Neural progenitor cell (in vitro differentiated cells): ENCODE data around the gene CAMK2D. TPM values are rescaled to one million over a fixed set of nuclear protein-coding genes. Genes with fewer than 3 reads are reported as not detected.

Source experiments
- DNase-seq: peaks from one replicate; pipeline ENCODE4 v3.0.0-alpha.2; 2016; ENCODE audit warnings: low spot score
- H2AFZ ChIP-seq: fragments of 200-600 bp; sonication (generic); replicated peaks from 2 replicates; pipeline ENCODE4 v1.6.1; 2016; ENCODE audit warnings: antibody characterized with exemption
- H3F3A ChIP-seq: fragments of 200-600 bp; sonication (generic); 2 replicates; pipeline ENCODE4 v1.6.1; 2016; ENCODE audit warnings: antibody characterized with exemption, low read depth
- H3K27ac ChIP-seq: fragments of 200-600 bp; sonication (generic); 2 replicates; pipeline ENCODE4 v1.5.1; 2016; ENCODE audit warnings: mild to moderate bottlenecking
- H3K27me3 ChIP-seq: fragments of 200-600 bp; sonication (generic); 2 replicates; pipeline ENCODE4 v1.6.1; 2016; ENCODE audit warnings: mild to moderate bottlenecking, moderate library complexity
- H3K36me3 ChIP-seq: fragments of 200-600 bp; sonication (generic); 2 replicates; pipeline ENCODE4 v1.5.1; 2016
- H3K4me1 ChIP-seq: fragments of 200-600 bp; sonication (generic); 2 replicates; pipeline ENCODE4 v1.6.1; 2016; ENCODE audit warnings: mixed run types
- H3K4me2 ChIP-seq: fragments of 200-600 bp; sonication (generic); 2 replicates; pipeline ENCODE4 v1.6.1; 2016
- H3K4me3 ChIP-seq: fragments of 200-600 bp; sonication (generic); 2 replicates; pipeline ENCODE4 v1.5.1; 2016
- H3K79me2 ChIP-seq: fragments of 200-600 bp; sonication (generic); 2 replicates; pipeline ENCODE4 v1.6.1; 2016; ENCODE audit warnings: low read depth
- H3K9ac ChIP-seq: fragments of 200-600 bp; sonication (generic); 2 replicates; pipeline ENCODE4 v1.6.1; 2016
- H3K9me3 ChIP-seq: fragments of 200-600 bp; sonication (generic); 2 replicates; pipeline ENCODE4 v1.5.1; 2016; ENCODE audit warnings: low read depth
- H4K20me1 ChIP-seq: fragments of 200-600 bp; sonication (generic); 2 replicates; pipeline ENCODE4 v1.6.1; 2016; ENCODE audit warnings: low read depth
- H3K27ac Mint-ChIP-seq: 3 replicates; pipeline ENCODE4 v1.8.0; 2021; ENCODE audit warnings: mixed read lengths
- H3K27me3 Mint-ChIP-seq: 2 replicates; pipeline ENCODE4 v1.8.0; 2022; ENCODE audit warnings: low read depth, mild to moderate bottlenecking, inconsistent platforms, moderate library complexity, mixed read lengths; ENCODE audit not compliant: insufficient read depth
- H3K36me3 Mint-ChIP-seq: 3 replicates; pipeline ENCODE4 v1.8.0; 2021; ENCODE audit warnings: mixed read lengths
- H3K4me1 Mint-ChIP-seq: 3 replicates; pipeline ENCODE4 v1.8.0; 2021; ENCODE audit warnings: mixed read lengths
- H3K4me3 Mint-ChIP-seq: 3 replicates; pipeline ENCODE4 v1.8.0; 2021; ENCODE audit warnings: mild to moderate bottlenecking, moderate library complexity, mixed read lengths
- H3K9me3 Mint-ChIP-seq: 3 replicates; pipeline ENCODE4 v1.8.0; 2020; ENCODE audit warnings: mixed read lengths
- CTCF ChIP-seq: fragments of 200-600 bp; sonication (generic); IDR thresholded peaks from 2 replicates; pipeline ENCODE4 v1.5.1; 2017; ENCODE audit warnings: antibody characterized with exemption, mild to moderate bottlenecking
- EZH2 ChIP-seq: fragments of 200-600 bp; sonication (generic); IDR thresholded peaks from 2 replicates; pipeline ENCODE4 v1.6.1; 2017; ENCODE audit warnings: antibody characterized with exemption, mild to moderate bottlenecking, moderate library complexity
- EZH2phosphoT487 ChIP-seq: fragments of 200-600 bp; sonication (generic); IDR thresholded peaks from 2 replicates; pipeline ENCODE4 v1.6.1; 2017; ENCODE audit warnings: antibody characterized with exemption
- total RNA-seq: library from RNA; depleted of rRNA; stranded (reverse); fragments of >200 nt; gene quantifications from 2 replicates; pipeline ENCODE4 v1.2.3, GENCODE V29; 2015; ENCODE audit warnings: low replicate concordance

CAMK2D gene
- total RNA-seq, 1 donor from 2014 or later, result 33.2 TPM

- Histone ChIP-seq H3K9me3 (no peaks in the 10 kb centered on the region), H3K36me3 (no peaks in the 10 kb centered on the region), H3K79me2 (no peaks in the 10 kb centered on the region), H3K4me2 (no peak overlapping the region), H3F3A (no peaks in the 10 kb centered on the region), H2AFZ (no peak overlapping the region), H3K4me3 (no peak overlapping the region), H3K4me1 (no peaks in the 10 kb centered on the region), H3K27ac (no peak overlapping the region), H3K27me3 (no peaks in the 10 kb centered on the region), H3K9ac (no peak overlapping the region), H4K20me1 (no peaks in the 10 kb centered on the region)
- Mint-ChIP-seq H3K4me3 (no peak overlapping the region), H3K27me3 (no peaks in the 10 kb centered on the region), H3K27ac (no peak overlapping the region), H3K36me3 (peaks cover 4% of the 10 kb centered on the region), H3K4me1 (no peaks in the 10 kb centered on the region), H3K9me3 (no peaks in the 10 kb centered on the region)
- TF ChIP-seq CTCF (no peak), EZH2phosphoT487 (no peak), EZH2 (no peak)
- DNase-seq, result no peak
These were observed 60.4 kb downstream of the CAMK2D start for GRCh38 chr4:113701169-113701568.

DNA sequence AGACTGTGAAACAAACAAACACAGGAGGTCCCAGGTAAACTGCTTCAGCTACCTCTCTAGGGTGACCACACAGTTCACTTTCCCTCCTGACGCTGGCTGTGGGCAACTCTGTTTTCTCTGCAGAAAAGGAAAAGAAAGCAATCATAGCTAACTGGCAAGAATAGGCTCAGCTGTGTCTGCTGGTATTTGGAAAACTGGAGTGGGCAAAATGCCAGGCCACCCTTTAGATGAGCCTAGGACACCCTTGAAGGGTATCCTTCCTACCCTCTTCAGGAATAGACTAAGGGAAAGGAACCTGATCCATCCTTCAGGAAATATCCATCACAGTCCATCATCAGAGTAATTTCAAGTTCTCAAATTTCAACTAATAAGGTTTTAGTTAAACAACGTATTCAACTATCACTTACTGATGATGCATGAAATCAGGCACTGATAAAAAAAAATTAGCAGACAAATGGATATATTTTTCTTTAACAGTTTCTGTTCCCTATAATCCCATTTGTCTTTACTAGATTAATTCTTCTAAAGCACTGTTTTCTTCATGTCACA, 60.9 kb downstream of the CAMK2D start:
- DNase-seq, result no peak
- Histone ChIP-seq H3K27me3 (no peaks in the 10 kb centered on the region), H3K4me2 (no peak overlapping the region), H3K9me3 (no peaks in the 10 kb centered on the region), H3K4me1 (no peaks in the 10 kb centered on the region), H3K9ac (no peak overlapping the region), H3K36me3 (no peaks in the 10 kb centered on the region), H2AFZ (no peak overlapping the region), H3K4me3 (no peak overlapping the region), H3K27ac (no peak overlapping the region), H4K20me1 (no peaks in the 10 kb centered on the region), H3K79me2 (no peaks in the 10 kb centered on the region), H3F3A (no peaks in the 10 kb centered on the region)
- H3K36me3 Mint-ChIP-seq, result peaks cover 4% of the 10 kb centered on the region
- no peak for TF ChIP-seq EZH2phosphoT487
- TF ChIP-seq EZH2, result no peak
- no peak for TF ChIP-seq CTCF
- no peaks in the 10 kb centered on the region for H3K27me3 Mint-ChIP-seq
- H3K9me3 Mint-ChIP-seq, result no peaks in the 10 kb centered on the region
- no peak overlapping the region for H3K27ac Mint-ChIP-seq
- no peak overlapping the region for H3K4me3 Mint-ChIP-seq
- no peaks in the 10 kb centered on the region for H3K4me1 Mint-ChIP-seq

GRCh38 chr4:113699772-113700171, 61.8 kb downstream of the CAMK2D start:
- no peaks in the 10 kb centered on the region for H3K27me3 Mint-ChIP-seq
- Histone ChIP-seq H4K20me1 (no peaks in the 10 kb centered on the region), H3K27me3 (no peaks in the 10 kb centered on the region), H3K9me3 (no peaks in the 10 kb centered on the region), H3K27ac (no peak overlapping the region), H3K79me2 (no peaks in the 10 kb centered on the region), H3K9ac (no peak overlapping the region), H3K4me1 (no peaks in the 10 kb centered on the region), H3F3A (no peaks in the 10 kb centered on the region), H3K4me3 (no peak overlapping the region), H3K36me3 (no peaks in the 10 kb centered on the region), H3K4me2 (no peak overlapping the region), H2AFZ (no peak overlapping the region)
- H3K4me1 Mint-ChIP-seq, result no peaks in the 10 kb centered on the region
- H3K36me3 Mint-ChIP-seq, result peaks cover 4% of the 10 kb centered on the region
- no peak for DNase-seq
- TF ChIP-seq EZH2 (no peak), CTCF (no peak), EZH2phosphoT487 (no peak)
- no peak overlapping the region for H3K27ac Mint-ChIP-seq
- H3K4me3 Mint-ChIP-seq, result no peak overlapping the region
- H3K9me3 Mint-ChIP-seq, result no peaks in the 10 kb centered on the region
